SU-DHL-6 (cell line): ENCODE results near the gene CLTCL1.

Experiments used
- CTCF ChIP-seq: fragments of 200-600 bp; sonication (generic); IDR thresholded peaks from one replicate; pipeline ENCODE4 v1.5.1; 2017; ENCODE audit warnings: antibody characterized with exemption, mild to moderate bottlenecking, low read length, moderate library complexity; ENCODE audit not compliant: insufficient read depth, poor library complexity, severe bottlenecking
- EZH2phosphoT487 ChIP-seq: fragments of 200-600 bp; sonication (generic), shearing (Covaris generic); conservative IDR thresholded peaks from 2 replicates; pipeline ENCODE4 v1.6.1; 2018; ENCODE audit warnings: mild to moderate bottlenecking, antibody characterized with exemption, low read length, moderate library complexity, mixed read lengths

- TF ChIP-seq CTCF = no peak
- no peak for TF ChIP-seq EZH2phosphoT487
These were observed 87.7 kb downstream of the CLTCL1 start for GRCh38 chr22:19203834-19204233.
